Testis (tissue), 2 donors: ENCODE measurements around the gene CSTF3.

Experiments used
- POLR2A ChIP-seq: fragments of 450-650 bp; IDR thresholded peaks from one replicate; pipeline ENCODE4 v1.6.1; 2017; ENCODE audit warnings: antibody characterized with exemption, mild to moderate bottlenecking, moderate library complexity
- TF ChIP-seq, protein P1 (sequence below), 3 experiments: fragments of 450-650 bp in 2 of 3; fragments of 200-600 bp in 1 of 3; sonication (generic) in 1 of 3; IDR thresholded peaks; one replicate each; pipeline ENCODE4 v1.5.1; 2016 to 2019; ENCODE audit warnings: antibody characterized with exemption in 3 of 3, mild to moderate bottlenecking in 2 of 3, moderate library complexity in 1 of 3

DNA sequence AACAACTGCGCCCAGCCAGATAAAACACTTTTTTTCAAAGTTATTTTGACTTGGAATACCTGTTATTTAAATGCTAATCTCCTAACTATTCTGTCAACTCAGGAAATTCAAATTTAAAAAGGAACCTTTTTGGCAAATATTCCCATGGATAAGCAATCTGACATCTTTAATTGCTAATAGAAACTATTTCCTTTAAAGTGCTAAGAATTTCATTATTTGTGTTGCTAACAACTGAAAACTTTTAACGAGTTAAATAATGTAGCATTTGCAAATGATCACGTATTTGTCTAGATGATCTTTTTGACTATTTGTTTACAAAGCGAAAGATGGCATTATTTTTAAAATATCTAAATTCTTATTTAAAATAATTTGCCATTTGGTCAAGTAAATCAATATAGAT is 28.8 kb downstream of the CSTF3 start:
- TF ChIP-seq, protein P1, sequence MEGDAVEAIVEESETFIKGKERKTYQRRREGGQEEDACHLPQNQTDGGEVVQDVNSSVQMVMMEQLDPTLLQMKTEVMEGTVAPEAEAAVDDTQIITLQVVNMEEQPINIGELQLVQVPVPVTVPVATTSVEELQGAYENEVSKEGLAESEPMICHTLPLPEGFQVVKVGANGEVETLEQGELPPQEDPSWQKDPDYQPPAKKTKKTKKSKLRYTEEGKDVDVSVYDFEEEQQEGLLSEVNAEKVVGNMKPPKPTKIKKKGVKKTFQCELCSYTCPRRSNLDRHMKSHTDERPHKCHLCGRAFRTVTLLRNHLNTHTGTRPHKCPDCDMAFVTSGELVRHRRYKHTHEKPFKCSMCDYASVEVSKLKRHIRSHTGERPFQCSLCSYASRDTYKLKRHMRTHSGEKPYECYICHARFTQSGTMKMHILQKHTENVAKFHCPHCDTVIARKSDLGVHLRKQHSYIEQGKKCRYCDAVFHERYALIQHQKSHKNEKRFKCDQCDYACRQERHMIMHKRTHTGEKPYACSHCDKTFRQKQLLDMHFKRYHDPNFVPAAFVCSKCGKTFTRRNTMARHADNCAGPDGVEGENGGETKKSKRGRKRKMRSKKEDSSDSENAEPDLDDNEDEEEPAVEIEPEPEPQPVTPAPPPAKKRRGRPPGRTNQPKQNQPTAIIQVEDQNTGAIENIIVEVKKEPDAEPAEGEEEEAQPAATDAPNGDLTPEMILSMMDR (IDR thresholded peaks at IDR 0.05), result no peak
- no peak for TF ChIP-seq POLR2A
